IMR-90 (cell line): Measurements from ENCODE around the gene HOXA7. TPM values are rescaled to one million over a fixed set of nuclear protein-coding genes. Genes with fewer than 3 reads are reported as not detected.

ENCODE experiments used
- ATAC-seq: fragments of 200-7000 bp; cut with Tn5 transposase; 2 replicates; pipeline ENCODE4 v1.9.1; 2020; ENCODE audit warnings: low read depth, mild to moderate bottlenecking, moderate library complexity
- BruUV-seq: library from RNA; stranded (reverse); fragments of 400-500 nt; replicated peaks from 2 replicates; lab custom pipeline; 2021; lab: Mats Ljungman, UMichigan
- CTCF ChIA-PET: fragments of 300-600 bp; formaldehyde crosslinking; extraction: SDS; loops from one replicate; lab custom pipeline; 2021; ENCODE audit warnings: antibody characterized with exemption; lab: Yijun Ruan, JAX
- POLR2A ChIA-PET: fragments of 300-600 bp; sonication (Branson Sonifier 250); formaldehyde crosslinking; loops from one replicate; lab custom pipeline; 2022; ENCODE audit warnings: antibody characterized with exemption; ENCODE audit not compliant: unreplicated experiment; lab: Charles Lee
- DNase-seq: peaks from one replicate; pipeline ENCODE4 v3.0.0; 2013
- H2AFZ ChIP-seq: replicated peaks from 2 replicates; pipeline ENCODE3; 2013; ENCODE audit warnings: low read length, mild to moderate bottlenecking; ENCODE audit not compliant: poor library complexity
- H2AK5ac ChIP-seq: 2 replicates; pipeline ENCODE4 v1.6.1; 2013; ENCODE audit warnings: low read depth, low read length, inconsistent platforms
- H2AK9ac ChIP-seq: replicated peaks from 2 replicates; pipeline ENCODE3; 2013; ENCODE audit warnings: mild to moderate bottlenecking, low read depth, low read length, moderate library complexity; ENCODE audit not compliant: poor library complexity
- H2BK120ac ChIP-seq: 2 replicates; pipeline ENCODE4 v1.6.1; 2013; ENCODE audit warnings: low read depth, low read length, inconsistent platforms
- H2BK15ac ChIP-seq: 3 replicates; pipeline ENCODE4 v1.6.1; 2013; ENCODE audit warnings: low read depth, low read length, inconsistent platforms
- H2BK20ac ChIP-seq: 2 replicates; pipeline ENCODE4 v1.6.1; 2013; ENCODE audit warnings: low read depth, mild to moderate bottlenecking, inconsistent platforms, low read length, moderate library complexity
- H2BK5ac ChIP-seq: 2 replicates; pipeline ENCODE4 v1.6.1; 2013; ENCODE audit warnings: mild to moderate bottlenecking, low read depth, low read length, inconsistent platforms; ENCODE audit not compliant: poor library complexity, severe bottlenecking
- H3K14ac ChIP-seq: replicated peaks from 2 replicates; pipeline ENCODE4 v1.6.1; 2013; ENCODE audit warnings: low read depth, low read length, inconsistent platforms
- H3K18ac ChIP-seq: 2 replicates; pipeline ENCODE4 v1.6.1; 2013; ENCODE audit warnings: low read depth, low read length, control low read depth
- H3K23ac ChIP-seq: 2 replicates; pipeline ENCODE4 v1.6.1; 2013; ENCODE audit warnings: low read depth, low read length, inconsistent platforms
- H3K27ac ChIP-seq: 2 replicates; pipeline ENCODE4 v1.5.1; 2013; ENCODE audit warnings: mild to moderate bottlenecking, control low read depth, low read length; ENCODE audit not compliant: insufficient read depth
- H3K27me3 ChIP-seq: 2 replicates; pipeline ENCODE4 v1.6.1; 2013; ENCODE audit warnings: low read length; ENCODE audit not compliant: control insufficient read depth, insufficient read depth
- H3K36me3 ChIP-seq: 2 replicates; pipeline ENCODE4 v1.6.1; 2013; ENCODE audit warnings: low read length, mixed read lengths; ENCODE audit not compliant: control insufficient read depth, insufficient read depth
- H3K4ac ChIP-seq: 2 replicates; pipeline ENCODE4 v1.6.1; 2013; ENCODE audit warnings: low read depth, low read length, inconsistent platforms
- H3K4me1 ChIP-seq: 2 replicates; pipeline ENCODE4 v1.6.1; 2013; ENCODE audit warnings: low read length, mixed read lengths; ENCODE audit not compliant: control insufficient read depth, insufficient read depth
- H3K4me2 ChIP-seq: 2 replicates; pipeline ENCODE4 v1.6.1; 2013; ENCODE audit warnings: low read depth, mild to moderate bottlenecking, control low read depth, low read length, moderate library complexity
- H3K4me3 ChIP-seq: 2 replicates; pipeline ENCODE4 v1.5.1; 2013; ENCODE audit warnings: low read depth, mild to moderate bottlenecking, control low read depth, low read length, moderate library complexity; ENCODE audit not compliant: insufficient read depth
- H3K56ac ChIP-seq: 2 replicates; pipeline ENCODE4 v1.6.1; 2013; ENCODE audit warnings: low read length, inconsistent platforms; ENCODE audit not compliant: insufficient read depth; ENCODE audit errors: extremely low read depth
- H3K79me1 ChIP-seq, 2 experiments: 2 replicates each; pipeline ENCODE4 v1.6.1; 2013; ENCODE audit warnings: low read length in 2 of 2, inconsistent platforms in 1 of 2, low read depth in 1 of 2
- H3K9ac ChIP-seq: 2 replicates; pipeline ENCODE4 v1.6.1; 2013; ENCODE audit warnings: low read depth, low read length, control low read depth
- H3K9me1 ChIP-seq: 2 replicates; pipeline ENCODE4 v1.6.1; 2013; ENCODE audit warnings: low read length, inconsistent platforms; ENCODE audit not compliant: insufficient read depth
- H3K9me3 ChIP-seq: 2 replicates; pipeline ENCODE4 v1.6.1; 2013; ENCODE audit warnings: low read length; ENCODE audit not compliant: control insufficient read depth, insufficient read depth
- H4K20me1 ChIP-seq: 2 replicates; pipeline ENCODE4 v1.6.1; 2013; ENCODE audit warnings: low read length, inconsistent platforms; ENCODE audit not compliant: insufficient read depth
- H4K5ac ChIP-seq: 2 replicates; pipeline ENCODE4 v1.6.1; 2013; ENCODE audit warnings: mild to moderate bottlenecking, low read depth, low read length, control low read depth
- H4K8ac ChIP-seq, 2 experiments: 2 replicates each; pipeline ENCODE4 v1.6.1; 2013; ENCODE audit warnings: low read depth in 2 of 2, low read length in 2 of 2, control low read depth in 1 of 2, inconsistent platforms in 1 of 2
- H4K91ac ChIP-seq: 2 replicates; pipeline ENCODE4 v1.6.1; 2013; ENCODE audit warnings: low read depth, low read length, inconsistent platforms; ENCODE audit not compliant: insufficient read depth
- RAD21 ChIP-seq: IDR thresholded peaks from 2 replicates; pipeline ENCODE4 v1.6.1; 2012; ENCODE audit warnings: low read length, improper control_type of control experiment
- RCOR1 ChIP-seq: IDR thresholded peaks from 2 replicates; pipeline ENCODE4 v1.6.1; 2012; ENCODE audit warnings: mild to moderate bottlenecking, low read length, improper control_type of control experiment; ENCODE audit not compliant: insufficient replicate concordance
- WGBS, 2 experiments: methylation state at CpG; one replicate each; pipeline versions ENCODE4 v1.1.5 to v1.1.7; 2013; ENCODE audit warnings: missing lambda C conversion rate in 2 of 2; ENCODE audit not compliant: insufficient read length in 1 of 2; ENCODE audit errors: extremely low coverage in 2 of 2; 5-methylcytosine and 5-hydroxymethylcytosine counted together
- dilution Hi-C: fragments of 300-500 bp; cut with HindIII; formaldehyde crosslinking; loops from one replicate; pipeline ENCODE4 v1.14.3; 2018; ENCODE audit warnings: low sequenced_read_pairs; ENCODE audit not compliant: unreplicated experiment
- in situ Hi-C: fragments of 300-500 bp; cut with MboI; formaldehyde crosslinking; loops from 3 replicates; pipeline ENCODE4 v1.14.3; 2019; ENCODE audit warnings: low sequenced_read_pairs, inconsistent platforms, mixed read lengths
- intact Hi-C: fragments of 100-400 bp; cut with micrococcal nuclease; formaldehyde crosslinking; loops from 2 replicates; pipeline ENCODE4 v1.10.0; 2022
- polyA plus RNA-seq, 3 experiments: library from polyadenylated mRNA; depleted of rRNA; stranded (reverse); fragments of >200 nt; gene quantifications; 2 replicates each; pipeline ENCODE4 v1.2.3, GENCODE V29; 2012; ENCODE audit warnings: low replicate concordance in 1 of 3
- total RNA-seq: library from RNA; depleted of rRNA; stranded (reverse); fragments of >200 nt; gene quantifications from 2 replicates; pipeline ENCODE4 v1.2.3, GENCODE V29; 2012
- TF ChIP-seq, protein P1 (sequence below): conservative IDR thresholded peaks from 2 replicates; pipeline ENCODE4 v1.5.1; 2012; ENCODE audit warnings: mild to moderate bottlenecking, low read depth, low read length, improper control_type of control experiment

Gene HOXA7
- total and polyA plus RNA-seq, 2 of the 4 experiments (the other 2 are of a cell fraction) = 0.18 to 1.7 TPM

DNA sequence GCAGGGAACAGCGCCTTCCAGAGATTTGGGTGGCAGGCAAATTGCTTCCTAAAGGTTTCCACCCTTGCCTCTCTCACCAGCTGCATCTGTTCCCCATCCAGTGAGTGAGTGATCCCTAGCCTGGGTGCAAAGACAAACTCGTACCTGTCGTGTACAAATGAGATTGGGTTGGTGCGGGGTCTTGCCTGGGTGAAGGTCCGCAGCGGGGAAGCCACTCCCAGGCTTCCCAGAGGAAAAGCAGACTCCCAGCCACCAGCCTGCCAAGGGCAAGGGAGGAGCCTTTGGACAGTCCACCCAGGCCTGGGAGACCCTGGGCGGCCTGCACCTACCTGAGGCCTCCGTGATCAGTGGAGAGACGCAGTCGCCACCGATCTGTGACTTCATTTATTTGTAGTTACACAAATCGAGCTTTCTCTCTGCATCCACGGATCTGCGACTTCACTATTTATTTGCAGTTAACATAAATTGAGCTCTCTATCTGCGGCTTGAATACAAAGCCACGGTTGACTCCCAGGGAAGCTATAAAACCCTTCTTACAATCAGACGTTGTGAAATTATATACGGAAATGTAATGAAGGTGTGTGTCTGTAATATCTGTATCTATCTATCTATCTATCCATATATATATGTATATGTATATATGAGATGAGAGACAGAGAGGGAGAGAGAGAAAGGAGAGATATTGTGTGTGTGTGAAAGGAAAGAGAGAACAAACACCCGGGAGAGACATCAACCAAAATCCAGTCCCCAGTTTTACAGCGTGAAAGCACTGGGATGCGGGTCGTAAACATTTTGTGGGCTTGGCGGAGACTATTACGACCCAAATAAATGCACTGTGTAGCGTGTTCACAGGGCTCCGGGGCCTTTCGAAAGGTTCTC is 3.0 kb upstream of the HOXA7 start:
- H3K4me1 ChIP-seq = peaks cover 1% of the 10 kb centered on the region; the same call in 1 of the 2 replicates
- H3K14ac ChIP-seq = no peak overlapping the region
- intact Hi-C loops = loop anchor here (2.0 to 10.0 kb wide), 3 partner anchors 957 to 1905 kb away; partner anchors contain the start of genes CBX3 and HNRNPA2B1
- no peak overlapping the region for H2BK15ac ChIP-seq
- in situ Hi-C loops = loop anchor here (5.0 kb wide), 2 partner anchors 792 to 1307 kb away; no protein-coding TSS in a partner anchor
- H3K56ac ChIP-seq = no peak overlapping the region
- no peak overlapping the region for H4K8ac ChIP-seq
- WGBS, 2 experiments = 99% methylated on average over 13 of the region's 27 CpGs; no CpG with 5 or more reads in 1 of the 2 experiments
- TF ChIP-seq RCOR1 (no peak), RAD21 (no peak)
- TF ChIP-seq, protein P1, sequence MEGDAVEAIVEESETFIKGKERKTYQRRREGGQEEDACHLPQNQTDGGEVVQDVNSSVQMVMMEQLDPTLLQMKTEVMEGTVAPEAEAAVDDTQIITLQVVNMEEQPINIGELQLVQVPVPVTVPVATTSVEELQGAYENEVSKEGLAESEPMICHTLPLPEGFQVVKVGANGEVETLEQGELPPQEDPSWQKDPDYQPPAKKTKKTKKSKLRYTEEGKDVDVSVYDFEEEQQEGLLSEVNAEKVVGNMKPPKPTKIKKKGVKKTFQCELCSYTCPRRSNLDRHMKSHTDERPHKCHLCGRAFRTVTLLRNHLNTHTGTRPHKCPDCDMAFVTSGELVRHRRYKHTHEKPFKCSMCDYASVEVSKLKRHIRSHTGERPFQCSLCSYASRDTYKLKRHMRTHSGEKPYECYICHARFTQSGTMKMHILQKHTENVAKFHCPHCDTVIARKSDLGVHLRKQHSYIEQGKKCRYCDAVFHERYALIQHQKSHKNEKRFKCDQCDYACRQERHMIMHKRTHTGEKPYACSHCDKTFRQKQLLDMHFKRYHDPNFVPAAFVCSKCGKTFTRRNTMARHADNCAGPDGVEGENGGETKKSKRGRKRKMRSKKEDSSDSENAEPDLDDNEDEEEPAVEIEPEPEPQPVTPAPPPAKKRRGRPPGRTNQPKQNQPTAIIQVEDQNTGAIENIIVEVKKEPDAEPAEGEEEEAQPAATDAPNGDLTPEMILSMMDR = no peak
- H3K4me2 ChIP-seq = no peak overlapping the region
- dilution Hi-C loops = no loop called here
- BruUV-seq = no TSS peak
- POLR2A ChIA-PET = no interaction called here
- no peaks in the 10 kb centered on the region for H3K36me3 ChIP-seq
- H4K5ac ChIP-seq = no peak overlapping the region
- DNase-seq (no peak), ATAC-seq (no peak)
- no peaks in the 10 kb centered on the region for H4K20me1 ChIP-seq
- H2AK5ac ChIP-seq = no peak overlapping the region
- no peak overlapping the region for H4K91ac ChIP-seq
- 0 out of 4 replicates have a peak, but pooled peaks cover 0 to 4% of the 10 kb centered on the region in 2 experiments for H3K79me1 ChIP-seq
- H3K9me3 ChIP-seq = no peaks in the 10 kb centered on the region
- H2BK5ac ChIP-seq = no peak overlapping the region
- H3K4ac ChIP-seq = no peak overlapping the region
- CTCF ChIA-PET = interaction anchor here (1.3 kb wide), 1 partner anchor 790 kb away, joined by 4 read pairs; no protein-coding TSS in a partner anchor
- no peak overlapping the region for H3K23ac ChIP-seq
- H3K9ac ChIP-seq = no peak overlapping the region
- H2AFZ ChIP-seq = peak overlapping the region; percentile 14
- no peak overlapping the region for H2BK20ac ChIP-seq
- H3K18ac ChIP-seq = no peak overlapping the region
- peaks cover 16% of the 10 kb centered on the region for H3K27me3 ChIP-seq
- no peak overlapping the region for H3K4me3 ChIP-seq
- no peak overlapping the region for H2AK9ac ChIP-seq
- no peak overlapping the region for H3K27ac ChIP-seq
- no peaks in the 10 kb centered on the region for H3K9me1 ChIP-seq
- no peak overlapping the region for H2BK120ac ChIP-seq
